ENCODE measurements around the gene FXR2. TPM values are rescaled to one million over a fixed set of nuclear protein-coding genes. Genes with fewer than 3 reads are reported as not detected.
A peak's percentile ranks its signal among the peaks of the same experiment; 100 is the strongest.

Gene FXR2
- total RNA-seq, 1 experiment from 2014 or later = 60.7 TPM

DNA sequence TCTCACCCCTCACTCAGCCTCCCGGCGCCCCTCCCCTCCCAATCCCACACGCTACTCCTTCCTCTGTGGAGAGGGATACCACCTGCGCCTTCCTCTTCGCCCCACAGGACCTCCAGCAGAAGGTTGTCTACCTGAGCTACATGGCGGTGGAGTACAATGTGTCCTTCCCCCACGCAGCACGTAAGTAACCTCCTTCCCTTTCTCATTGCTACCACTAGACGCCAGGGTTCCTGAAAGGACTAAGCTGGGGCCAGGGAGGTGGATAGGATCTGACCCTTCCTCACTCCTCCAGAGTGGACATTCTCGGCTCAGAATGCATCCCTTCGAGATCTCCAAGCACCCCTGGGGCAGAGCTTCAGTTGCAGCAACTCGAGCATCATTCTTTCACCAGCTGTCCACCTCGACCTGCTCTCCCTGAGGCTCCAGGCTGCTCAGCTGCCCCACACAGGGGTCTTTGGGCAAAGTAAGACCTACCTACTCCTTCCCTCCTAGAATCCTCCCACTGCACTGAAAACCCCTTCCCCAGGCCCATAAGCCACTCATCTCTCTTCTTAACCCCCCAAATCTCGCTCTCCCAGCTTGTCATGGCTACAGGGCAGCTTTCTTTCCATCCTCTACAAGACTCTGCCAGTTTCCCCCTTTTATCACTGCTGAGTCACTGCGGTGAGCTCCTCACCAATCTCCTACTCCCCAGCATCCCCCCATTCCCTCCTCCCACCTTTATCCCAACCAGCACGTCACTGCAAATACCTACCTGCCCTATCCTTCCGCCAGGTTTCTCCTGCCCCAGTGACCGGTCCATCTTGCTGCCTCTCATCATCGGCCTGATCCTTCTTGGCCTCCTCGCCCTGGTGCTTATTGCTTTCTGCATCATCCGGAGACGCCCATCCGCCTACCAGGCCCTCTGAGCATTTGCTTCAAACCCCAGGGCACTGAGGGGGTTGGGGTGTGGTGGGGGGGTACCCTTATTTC, 33.8 kb downstream of the FXR2 start:
- intact Hi-C loops (cut with micrococcal nuclease) = no loop called here
- H3K36me3 Mint-ChIP-seq (ENCODE audit: insufficient read depth, unreplicated experiment) = peaks cover 61% of the 10 kb centered on the region
- peak overlapping the region; percentile 86 for H3K27ac Mint-ChIP-seq (ENCODE audit: low read depth, unreplicated experiment)
- ChIA-PET POLR2A (interaction anchor here (0.6 to 14.9 kb wide), 8 partner anchors 7 to 106 kb away, joined by 3 to 294 read pairs (median 12); partner anchors contain the start of genes FXR2, MPDU1, SOX15 and TP53), CTCF (interaction anchor here (0.6 to 6.4 kb wide), 5 partner anchors 8 to 269 kb away, joined by 3 to 59 read pairs (median 3); partner anchors contain the start of gene SOX15)
- no peak for DNase-seq (ENCODE audit: unreplicated experiment)
- no peaks in the 10 kb centered on the region for H3K9me3 Mint-ChIP-seq (ENCODE audit: unreplicated experiment)
- BruUV-seq (replicated peaks) = no TSS peak
- peaks cover 41% of the 10 kb centered on the region for H3K4me1 Mint-ChIP-seq (ENCODE audit: insufficient read depth, unreplicated experiment)
- H3K4me3 Mint-ChIP-seq (ENCODE audit: unreplicated experiment) = no peak overlapping the region
- TF ChIP-seq, protein P1, sequence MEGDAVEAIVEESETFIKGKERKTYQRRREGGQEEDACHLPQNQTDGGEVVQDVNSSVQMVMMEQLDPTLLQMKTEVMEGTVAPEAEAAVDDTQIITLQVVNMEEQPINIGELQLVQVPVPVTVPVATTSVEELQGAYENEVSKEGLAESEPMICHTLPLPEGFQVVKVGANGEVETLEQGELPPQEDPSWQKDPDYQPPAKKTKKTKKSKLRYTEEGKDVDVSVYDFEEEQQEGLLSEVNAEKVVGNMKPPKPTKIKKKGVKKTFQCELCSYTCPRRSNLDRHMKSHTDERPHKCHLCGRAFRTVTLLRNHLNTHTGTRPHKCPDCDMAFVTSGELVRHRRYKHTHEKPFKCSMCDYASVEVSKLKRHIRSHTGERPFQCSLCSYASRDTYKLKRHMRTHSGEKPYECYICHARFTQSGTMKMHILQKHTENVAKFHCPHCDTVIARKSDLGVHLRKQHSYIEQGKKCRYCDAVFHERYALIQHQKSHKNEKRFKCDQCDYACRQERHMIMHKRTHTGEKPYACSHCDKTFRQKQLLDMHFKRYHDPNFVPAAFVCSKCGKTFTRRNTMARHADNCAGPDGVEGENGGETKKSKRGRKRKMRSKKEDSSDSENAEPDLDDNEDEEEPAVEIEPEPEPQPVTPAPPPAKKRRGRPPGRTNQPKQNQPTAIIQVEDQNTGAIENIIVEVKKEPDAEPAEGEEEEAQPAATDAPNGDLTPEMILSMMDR (IDR thresholded peaks at IDR 0.05; ENCODE audit: unreplicated experiment) = no peak
- H3K27me3 Mint-ChIP-seq (ENCODE audit: insufficient read depth, unreplicated experiment) = no peaks in the 10 kb centered on the region

DNA sequence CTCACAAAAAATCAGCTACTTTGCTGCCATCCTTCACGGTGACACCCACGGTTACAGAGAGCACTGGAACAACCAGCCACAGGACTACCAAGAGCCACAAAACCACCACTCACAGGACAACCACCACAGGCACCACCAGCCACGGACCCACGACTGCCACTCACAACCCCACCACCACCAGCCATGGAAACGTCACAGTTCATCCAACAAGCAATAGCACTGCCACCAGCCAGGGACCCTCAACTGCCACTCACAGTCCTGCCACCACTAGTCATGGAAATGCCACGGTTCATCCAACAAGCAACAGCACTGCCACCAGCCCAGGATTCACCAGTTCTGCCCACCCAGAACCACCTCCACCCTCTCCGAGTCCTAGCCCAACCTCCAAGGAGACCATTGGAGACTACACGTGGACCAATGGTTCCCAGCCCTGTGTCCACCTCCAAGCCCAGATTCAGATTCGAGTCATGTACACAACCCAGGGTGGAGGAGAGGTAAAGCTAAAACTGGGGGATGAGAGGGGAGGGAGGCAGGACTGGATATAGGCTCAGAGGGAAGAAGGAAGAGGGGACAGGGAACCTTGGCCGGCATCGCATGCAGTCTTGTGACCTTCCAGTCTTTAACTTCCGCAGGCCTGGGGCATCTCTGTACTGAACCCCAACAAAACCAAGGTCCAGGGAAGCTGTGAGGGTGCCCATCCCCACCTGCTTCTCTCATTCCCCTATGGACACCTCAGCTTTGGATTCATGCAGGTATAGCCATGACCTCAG, 34.7 kb downstream of the FXR2 start:
- TF ChIP-seq, protein P1 (IDR thresholded peaks at IDR 0.05; ENCODE audit: unreplicated experiment) = no peak
- ChIA-PET CTCF (interaction anchor here (0.6 to 6.4 kb wide), 6 partner anchors 9 to 568 kb away, joined by 3 to 59 read pairs (median 3); partner anchors contain the start of gene SOX15), POLR2A (interaction anchor here (0.6 to 13.7 kb wide), 13 partner anchors 8 to 337 kb away, joined by 3 to 294 read pairs (median 5); partner anchors contain the start of genes GABARAP, MPDU1, NEURL4 and POLR2A)
- Mint-ChIP-seq H3K4me1 (ENCODE audit: insufficient read depth, unreplicated experiment) (peaks cover 39% of the 10 kb centered on the region), H3K27me3 (ENCODE audit: insufficient read depth, unreplicated experiment) (no peaks in the 10 kb centered on the region), H3K4me3 (ENCODE audit: unreplicated experiment) (peak overlapping the region; percentile 36), H3K27ac (ENCODE audit: low read depth, unreplicated experiment) (peak overlapping the region; percentile 86), H3K9me3 (ENCODE audit: unreplicated experiment) (no peaks in the 10 kb centered on the region), H3K36me3 (ENCODE audit: insufficient read depth, unreplicated experiment) (peaks cover 70% of the 10 kb centered on the region)
- BruUV-seq (replicated peaks) = no TSS peak
- DNase-seq (ENCODE audit: unreplicated experiment) = no peak
- intact Hi-C loops (cut with micrococcal nuclease) = no loop called here

DNA sequence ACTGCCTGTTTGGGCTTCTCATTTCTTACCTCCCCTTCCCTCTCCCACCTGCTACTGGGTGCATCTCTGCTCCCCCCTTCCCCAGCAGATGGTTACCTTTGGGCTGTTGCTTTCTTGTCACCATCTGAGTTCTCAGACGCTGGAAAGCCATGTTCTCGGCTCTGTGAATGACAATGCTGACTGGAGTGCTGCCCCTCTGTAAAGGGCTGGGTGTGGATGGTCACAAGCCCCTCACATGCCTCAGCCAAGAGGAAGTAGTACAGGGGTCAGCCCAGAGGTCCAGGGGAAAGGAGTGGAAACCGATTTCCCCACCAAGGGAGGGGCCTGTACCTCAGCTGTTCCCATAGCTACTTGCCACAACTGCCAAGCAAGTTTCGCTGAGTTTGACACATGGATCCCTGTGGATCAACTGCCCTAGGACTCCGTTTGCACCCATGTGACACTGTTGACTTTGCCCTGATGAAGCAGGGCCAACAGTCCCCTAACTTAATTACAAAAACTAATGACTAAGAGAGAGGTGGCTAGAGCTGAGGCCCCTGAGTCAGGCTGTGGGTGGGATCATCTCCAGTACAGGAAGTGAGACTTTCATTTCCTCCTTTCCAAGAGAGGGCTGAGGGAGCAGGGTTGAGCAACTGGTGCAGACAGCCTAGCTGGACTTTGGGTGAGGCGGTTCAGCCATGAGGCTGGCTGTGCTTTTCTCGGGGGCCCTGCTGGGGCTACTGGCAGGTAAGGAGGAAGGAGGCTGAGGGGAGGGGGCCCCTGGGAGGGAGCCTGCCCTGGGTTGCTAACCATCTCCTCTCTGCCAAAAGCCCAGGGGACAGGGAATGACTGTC, 35.5 kb downstream of the FXR2 start, which contains the start of gene CD68:
TSS of gene CD68 (plus strand) at position 638 of the 833 bp plus-strand sequence. CDS start at position 678, 40 bp downstream.
- Mint-ChIP-seq H3K4me1 (ENCODE audit: insufficient read depth, unreplicated experiment) (peaks cover 41% of the 10 kb centered on the region), H3K27ac (ENCODE audit: low read depth, unreplicated experiment) (peak within 1 kb of the TSS; percentile 86), H3K27me3 (ENCODE audit: insufficient read depth, unreplicated experiment) (no peaks in the 10 kb centered on the region), H3K9me3 (ENCODE audit: unreplicated experiment) (no peaks in the 10 kb centered on the region), H3K4me3 (ENCODE audit: unreplicated experiment) (peak within 1 kb of the TSS; percentile 36), H3K36me3 (ENCODE audit: insufficient read depth, unreplicated experiment) (peaks cover 78% of the 10 kb centered on the region)
- BruUV-seq (replicated peaks) = no TSS peak
- intact Hi-C loops (cut with micrococcal nuclease) = no loop called here
- TF ChIP-seq, protein P1 (IDR thresholded peaks at IDR 0.05; ENCODE audit: unreplicated experiment) = no peak
- DNase-seq (ENCODE audit: unreplicated experiment) = peak; percentile 96
- POLR2A ChIA-PET = interaction anchor here (0.6 to 13.7 kb wide), 16 partner anchors 9 to 575 kb away, joined by 3 to 294 read pairs (median 4); partner anchors contain the start of genes GABARAP, MPDU1, NAA38 and NEURL4
- CTCF ChIA-PET = interaction anchor here (0.6 to 6.4 kb wide), 3 partner anchors 9 to 569 kb away, joined by 3 to 59 read pairs (median 13); partner anchors contain the start of gene SOX15

Measured in MCF 10A (cell line).